GM18519 (cell line): Measurements from ENCODE around the gene AHCYL1.
A peak's percentile ranks its signal among the peaks of the same experiment; 100 is the strongest.

Experiments used
- ATAC-seq: cut with Tn5 transposase; IDR thresholded peaks from one replicate; pipeline ENCODE4 v1.9.1; 2021; ENCODE audit warnings: mild to moderate bottlenecking, moderate library complexity; ENCODE audit not compliant: unreplicated experiment, low FRiP score

Gene AHCYL1

GRCh38 chr1:110034451-110035235, 50.1 kb downstream of the AHCYL1 start, which contains the start of gene STRIP1:
Gene STRIP1 (plus strand): TSS chr1:110034624. CDS start chr1:110034638, 14 bp downstream.
- peak; percentile 82 for ATAC-seq

DNA sequence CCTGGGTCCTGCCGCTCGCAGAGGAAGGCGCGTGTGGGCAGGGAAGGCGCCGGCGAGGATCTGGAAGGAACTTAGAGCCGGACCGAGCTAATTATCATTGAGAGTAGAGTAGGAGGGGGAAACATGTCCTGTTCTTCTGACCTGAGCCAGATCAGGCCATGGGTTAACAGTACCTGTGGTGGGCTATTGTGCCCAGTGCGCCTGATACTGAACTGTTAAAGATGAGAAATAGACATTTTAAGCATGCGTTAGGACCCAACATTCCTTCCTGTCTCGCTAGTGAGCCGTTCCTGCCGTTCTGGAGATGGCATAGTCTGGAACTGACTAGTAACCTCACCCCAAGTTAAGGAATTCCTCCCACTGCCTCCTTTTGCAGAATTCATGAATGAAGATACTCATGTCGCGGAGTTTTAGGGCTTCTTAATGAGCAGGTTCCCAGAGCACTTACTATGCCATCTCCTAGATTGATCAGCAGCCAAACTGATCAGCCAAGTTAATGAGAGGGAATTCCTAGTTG, 50.7 kb downstream of the AHCYL1 start:
- ATAC-seq: peak; percentile 10

DNA sequence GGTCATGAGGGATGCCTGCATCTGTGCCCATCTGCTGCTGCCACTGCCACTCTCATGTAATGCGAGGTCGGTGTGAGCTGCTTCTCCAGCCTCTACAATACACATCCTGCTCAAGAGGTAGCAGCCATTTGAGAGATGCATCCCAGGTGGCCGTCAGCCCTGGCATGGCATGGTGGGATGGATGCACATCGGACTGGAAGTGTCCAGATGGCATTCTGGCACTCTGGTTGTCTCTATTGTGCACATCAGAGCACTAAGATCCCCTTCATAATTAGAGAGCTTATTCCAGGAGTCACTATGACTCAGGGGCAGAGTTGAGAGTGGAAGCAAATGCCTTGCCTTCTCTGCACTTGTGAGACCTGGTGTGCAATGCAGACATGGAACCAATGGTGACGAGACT, 53.7 kb downstream of the AHCYL1 start:
- ATAC-seq: no peak

- no peak for ATAC-seq
These were observed 55.1 kb downstream of the AHCYL1 start for GRCh38 chr1:110039641-110040040.

- ATAC-seq: no peak
These were observed 56.0 kb downstream of the AHCYL1 start for GRCh38 chr1:110040548-110040947.

GRCh38 chr1:110043016-110043415, 58.5 kb downstream of the AHCYL1 start:
- no peak for ATAC-seq

DNA sequence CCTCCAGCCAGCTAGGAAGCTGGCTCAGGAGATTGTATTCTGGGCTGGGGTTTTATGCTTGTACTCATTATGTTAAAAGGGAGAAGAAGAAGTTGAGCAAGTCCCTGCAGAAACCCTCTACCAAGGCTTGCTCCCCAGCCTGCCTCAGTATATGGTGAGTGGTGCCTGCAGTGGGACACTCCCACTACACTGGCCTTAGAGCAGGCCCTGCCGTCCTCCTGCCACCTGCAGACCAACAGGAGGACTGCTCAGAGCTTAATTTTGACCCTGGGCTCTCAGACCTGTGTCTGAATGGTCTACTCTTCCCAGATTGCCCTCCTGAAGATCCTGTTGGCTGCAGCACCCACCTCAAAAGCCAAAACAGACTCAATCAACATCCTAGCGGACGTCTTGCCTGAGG, 62.9 kb downstream of the AHCYL1 start:
- no peak for ATAC-seq

DNA sequence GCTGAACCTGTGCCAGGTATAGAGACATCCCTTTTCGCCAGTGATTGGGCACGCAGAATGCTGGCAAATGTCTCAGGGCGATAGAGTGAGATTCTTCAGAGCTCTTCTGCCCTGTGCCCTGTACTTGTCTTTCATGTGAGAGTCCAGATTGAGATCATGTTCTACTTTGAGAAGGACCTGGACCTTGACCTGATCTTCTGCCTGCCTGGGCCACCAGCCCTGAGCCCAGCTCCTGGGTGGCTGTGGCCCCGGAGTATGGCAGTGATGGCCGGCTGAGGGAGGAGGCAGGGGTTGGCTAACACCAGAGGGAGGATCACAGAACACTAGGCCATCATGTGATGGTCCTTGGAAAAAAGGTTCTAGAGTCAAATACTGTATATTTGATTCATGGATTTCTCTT, 63.7 kb downstream of the AHCYL1 start:
- ATAC-seq: no peak

GRCh38 chr1:110048923-110049601, 64.5 kb downstream of the AHCYL1 start:
- no peak for ATAC-seq

DNA sequence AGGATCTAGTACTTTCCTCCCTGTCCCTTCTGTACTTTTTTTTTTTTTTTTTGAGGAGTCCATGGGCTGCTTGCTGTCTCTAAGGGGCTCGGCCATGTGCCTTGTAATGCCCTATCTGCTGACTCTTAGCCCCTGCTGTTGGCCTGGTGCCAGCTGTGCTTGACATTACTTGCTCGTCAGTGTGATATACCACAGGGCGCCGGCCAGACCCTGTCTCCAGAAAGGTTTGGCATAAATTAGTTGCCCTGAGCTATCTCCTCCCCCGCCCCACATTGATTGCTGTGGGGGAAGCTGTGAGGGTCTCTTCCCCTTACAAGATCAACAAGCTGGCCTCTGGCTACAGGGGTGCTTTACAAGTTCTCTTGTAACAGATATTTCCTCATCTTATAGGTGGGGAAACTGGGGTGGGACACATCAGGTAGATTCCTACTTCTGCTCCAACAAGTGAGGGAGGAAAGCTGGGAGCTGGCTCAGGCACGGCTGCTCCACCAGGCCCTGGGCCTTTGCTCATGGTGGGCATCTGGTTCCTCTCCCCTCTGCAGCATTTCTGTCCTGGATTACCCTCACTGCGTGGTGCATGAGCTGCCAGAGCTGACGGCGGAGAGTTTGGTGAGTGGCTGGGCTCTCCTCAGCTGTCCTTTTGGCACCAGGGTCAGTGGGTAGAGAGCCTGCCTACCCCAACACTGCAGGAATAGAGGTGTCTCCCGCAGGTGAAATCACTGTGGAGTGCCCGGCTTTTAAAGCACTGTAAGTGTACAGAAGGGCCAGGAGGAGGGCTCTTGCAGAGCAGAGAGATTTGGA, 65.4 kb downstream of the AHCYL1 start:
- ATAC-seq: no peak

DNA sequence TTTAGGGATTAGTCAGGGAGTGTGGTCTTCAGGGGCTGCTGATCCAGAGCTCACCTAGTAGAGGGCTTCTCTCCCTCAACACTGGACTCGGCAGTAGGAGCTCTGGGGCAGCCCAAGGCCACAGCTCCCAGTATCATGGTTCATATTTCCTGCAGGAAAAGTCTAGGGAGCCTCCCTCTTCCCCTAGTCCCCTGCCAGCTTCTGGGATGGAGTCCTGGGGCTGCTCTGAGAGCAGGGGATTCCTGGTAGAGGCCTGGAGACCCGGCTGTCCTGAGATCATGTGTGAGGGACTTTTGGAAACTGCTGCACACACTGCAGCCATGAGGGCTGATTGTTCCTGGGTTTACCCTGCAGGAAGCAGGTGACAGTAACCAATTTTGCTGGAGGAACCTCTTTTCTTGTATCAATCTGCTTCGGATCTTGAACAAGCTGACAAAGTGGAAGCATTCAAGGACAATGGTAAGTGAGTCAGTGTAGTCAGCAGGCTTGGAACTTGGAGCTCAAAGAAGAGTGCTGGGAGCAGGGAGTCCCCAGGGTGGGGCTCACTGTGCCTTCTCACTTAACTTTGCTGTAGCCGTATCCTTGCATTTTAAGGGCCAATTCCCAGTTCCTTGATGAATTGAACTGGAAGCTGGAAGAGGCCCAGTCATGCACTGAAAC, 66.2 kb downstream of the AHCYL1 start:
- no peak for ATAC-seq

- ATAC-seq: no peak
These were observed 66.7 kb downstream of the AHCYL1 start for GRCh38 chr1:110051262-110051648.

DNA sequence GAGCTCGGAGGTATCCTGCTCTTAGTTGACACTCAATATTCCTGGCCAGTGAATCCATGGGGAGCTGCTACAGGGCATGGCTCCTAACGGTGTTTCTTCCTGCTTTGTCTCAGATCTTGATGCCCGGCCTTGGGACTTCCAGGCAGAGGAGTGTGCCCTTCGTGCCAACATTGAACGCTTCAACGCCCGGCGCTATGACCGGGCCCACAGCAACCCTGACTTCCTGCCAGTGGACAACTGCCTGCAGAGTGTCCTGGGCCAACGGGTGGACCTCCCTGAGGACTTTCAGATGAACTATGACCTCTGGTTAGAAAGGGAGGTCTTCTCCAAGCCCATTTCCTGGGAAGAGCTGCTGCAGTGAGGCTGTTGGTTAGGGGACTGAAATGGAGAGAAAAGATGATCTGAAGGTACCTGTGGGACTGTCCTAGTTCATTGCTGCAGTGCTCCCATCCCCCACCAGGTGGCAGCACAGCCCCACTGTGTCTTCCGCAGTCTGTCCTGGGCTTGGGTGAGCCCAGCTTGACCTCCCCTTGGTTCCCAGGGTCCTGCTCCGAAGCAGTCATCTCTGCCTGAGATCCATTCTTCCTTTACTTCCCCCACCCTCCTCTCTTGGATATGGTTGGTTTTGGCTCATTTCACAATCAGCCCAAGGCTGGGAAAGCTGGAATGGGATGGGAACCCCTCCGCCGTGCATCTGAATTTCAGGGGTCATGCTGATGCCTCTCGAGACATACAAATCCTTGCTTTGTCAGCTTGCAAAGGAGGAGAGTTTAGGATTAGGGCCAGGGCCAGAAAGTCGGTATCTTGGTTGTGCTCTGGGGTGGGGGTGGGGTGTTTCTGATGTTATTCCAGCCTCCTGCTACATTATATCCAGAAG, 69.2 kb downstream of the AHCYL1 start:
- no peak for ATAC-seq

- no peak for ATAC-seq
These were observed 71.1 kb downstream of the AHCYL1 start for GRCh38 chr1:110055493-110056284.

DNA sequence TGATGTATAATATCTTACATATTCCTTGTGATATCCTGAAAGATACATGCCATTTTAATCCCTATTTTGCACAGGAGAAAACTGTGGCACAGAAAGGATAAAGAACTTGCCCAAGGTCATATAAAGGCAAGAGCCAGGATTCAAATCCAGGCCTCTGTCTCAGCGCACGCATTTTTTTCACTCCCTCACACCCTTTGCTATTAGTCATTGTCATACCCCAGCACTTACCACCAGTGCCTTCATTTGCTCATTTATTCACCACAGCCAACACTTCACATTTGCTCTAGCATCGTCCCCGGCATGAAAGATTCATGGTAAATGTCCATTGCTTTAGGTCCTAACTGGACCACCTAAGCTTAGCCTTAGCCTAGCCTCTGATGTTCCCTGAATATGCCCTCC, 71.7 kb downstream of the AHCYL1 start:
- ATAC-seq: no peak

GRCh38 chr1:110056776-110057175, 72.2 kb downstream of the AHCYL1 start:
- no peak for ATAC-seq

DNA sequence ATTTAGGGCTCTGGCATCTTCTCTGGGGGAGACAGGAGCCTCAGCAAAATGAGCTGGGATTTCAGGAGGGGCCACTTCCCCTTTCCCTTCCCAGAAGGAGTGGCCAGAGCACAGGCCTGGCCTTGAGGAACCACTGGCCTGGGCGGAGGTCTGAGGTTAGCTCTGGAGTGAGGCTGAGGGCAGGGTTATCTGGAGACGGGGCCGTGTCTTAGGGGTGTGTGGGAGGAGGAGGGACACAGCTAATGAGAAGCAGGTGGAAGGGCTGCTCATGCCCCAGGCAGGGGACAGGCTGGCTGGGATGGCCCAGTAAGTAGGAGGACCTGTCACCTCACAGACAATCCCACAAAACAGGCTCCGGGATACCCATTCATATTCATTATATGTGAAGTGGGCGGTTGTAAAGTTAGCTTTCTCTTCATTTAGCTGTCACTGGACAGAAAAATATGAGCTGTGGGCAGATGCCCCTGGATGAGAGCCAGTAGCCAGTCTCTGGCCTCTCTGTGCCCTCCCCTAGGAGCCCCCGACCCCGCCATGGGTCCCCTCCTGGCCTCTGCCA, 73.5 kb downstream of the AHCYL1 start:
- no peak for ATAC-seq

- no peak for ATAC-seq
These were observed 74.0 kb downstream of the AHCYL1 start for GRCh38 chr1:110058591-110058990.
